Islet precursor cell (in vitro differentiated cells): ENCODE measurements around the gene ZNF30.
"Not testable (repeated sequence)": the region's sequence is repeated elsewhere in the genome, so short reads cannot be mapped to it uniquely, and the experiment has no call there.

ENCODE experiments used
- DNase-seq: peaks from one replicate; pipeline ENCODE4 v3.0.0-alpha.2; 2018

ZNF30 gene

GRCh38 chr19:34926685-34927375, at the start of gene ZNF30:
Gene ZNF30, plus strand, starts transcription at chr19:34926903. Its CDS starts 3,045 bp downstream, at chr19:34929948.
- DNase-seq = peak; percentile 96

DNA sequence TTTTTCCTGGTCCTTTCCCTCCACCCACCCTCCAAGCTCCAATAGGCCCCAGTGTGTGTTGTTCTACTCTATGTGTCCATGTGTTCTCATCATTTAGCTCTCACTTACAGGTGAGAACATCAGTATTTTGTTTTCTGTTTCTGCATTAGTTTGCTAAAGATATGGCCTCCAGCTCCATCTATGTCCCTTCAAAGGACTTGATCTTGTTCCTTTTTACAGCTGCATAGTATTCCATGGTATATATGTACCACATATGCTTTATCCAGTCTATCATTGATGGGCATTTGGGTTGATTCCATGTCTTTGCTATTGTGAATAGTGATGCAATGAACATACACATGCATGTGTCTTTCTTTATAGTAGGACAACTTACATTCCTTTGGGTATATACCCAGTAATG, 47.1 kb upstream of the ZNF30 start:
- DNase-seq = no peak

DNA sequence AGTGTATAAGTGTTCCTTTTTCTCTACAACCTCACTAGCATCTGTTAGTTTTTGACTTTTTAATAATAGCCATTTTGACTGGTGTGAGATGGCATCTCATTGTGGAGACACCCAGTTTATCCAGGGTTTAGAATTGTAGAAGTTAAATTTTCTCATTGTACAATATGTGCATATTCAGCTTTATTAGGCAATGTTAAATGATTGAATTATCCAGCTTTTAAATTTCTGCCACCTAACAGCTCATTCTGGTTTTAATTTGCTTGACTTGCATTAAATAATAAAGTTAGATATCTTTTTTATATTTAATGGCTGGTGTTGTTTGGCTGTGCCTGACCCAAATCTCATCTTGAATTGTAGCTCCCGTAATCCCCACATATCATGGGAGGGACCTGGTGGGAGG, 46.7 kb upstream of the ZNF30 start:
- no peak for DNase-seq

DNA sequence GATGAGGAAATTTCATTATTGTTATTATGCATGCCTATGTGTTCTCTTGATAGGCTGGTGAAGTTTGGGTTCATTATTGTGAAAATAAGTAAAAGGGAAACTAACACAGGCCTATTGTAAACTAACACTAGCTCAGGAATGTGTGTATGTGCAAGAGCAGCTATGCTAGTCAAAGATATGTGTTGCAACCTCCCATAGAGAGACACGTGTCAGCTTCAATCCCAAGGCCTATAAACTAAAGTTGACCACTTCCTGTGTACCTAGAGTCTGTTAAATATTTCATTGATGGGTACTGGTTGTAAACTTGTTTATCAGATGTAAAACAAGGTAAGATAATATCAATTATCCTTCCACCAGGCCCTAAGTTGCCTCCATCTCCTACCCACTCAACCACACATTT, 44.7 kb upstream of the ZNF30 start:
- DNase-seq = no peak

- no peak for DNase-seq
These were observed 38.6 kb upstream of the ZNF30 start for GRCh38 chr19:34888091-34888490.

DNA sequence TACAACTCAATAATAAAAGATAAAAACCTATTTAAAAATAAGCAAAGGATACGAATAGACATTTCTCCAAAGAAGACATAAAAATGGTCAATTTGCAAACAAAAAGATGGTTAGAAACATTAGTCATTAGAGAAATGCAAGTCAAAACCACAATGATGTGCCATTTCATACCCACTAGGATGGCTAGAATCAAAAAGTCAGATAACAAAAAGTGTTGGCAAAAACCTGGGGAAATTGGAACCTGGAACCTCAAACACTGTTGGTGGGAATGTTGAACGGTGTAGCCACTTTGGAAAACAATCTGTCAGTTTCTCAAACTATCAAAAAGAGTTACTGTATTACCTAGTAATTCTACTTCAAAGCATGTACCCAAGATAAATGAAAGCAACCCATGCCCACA, 26.5 kb upstream of the ZNF30 start:
- DNase-seq = no peak

DNA sequence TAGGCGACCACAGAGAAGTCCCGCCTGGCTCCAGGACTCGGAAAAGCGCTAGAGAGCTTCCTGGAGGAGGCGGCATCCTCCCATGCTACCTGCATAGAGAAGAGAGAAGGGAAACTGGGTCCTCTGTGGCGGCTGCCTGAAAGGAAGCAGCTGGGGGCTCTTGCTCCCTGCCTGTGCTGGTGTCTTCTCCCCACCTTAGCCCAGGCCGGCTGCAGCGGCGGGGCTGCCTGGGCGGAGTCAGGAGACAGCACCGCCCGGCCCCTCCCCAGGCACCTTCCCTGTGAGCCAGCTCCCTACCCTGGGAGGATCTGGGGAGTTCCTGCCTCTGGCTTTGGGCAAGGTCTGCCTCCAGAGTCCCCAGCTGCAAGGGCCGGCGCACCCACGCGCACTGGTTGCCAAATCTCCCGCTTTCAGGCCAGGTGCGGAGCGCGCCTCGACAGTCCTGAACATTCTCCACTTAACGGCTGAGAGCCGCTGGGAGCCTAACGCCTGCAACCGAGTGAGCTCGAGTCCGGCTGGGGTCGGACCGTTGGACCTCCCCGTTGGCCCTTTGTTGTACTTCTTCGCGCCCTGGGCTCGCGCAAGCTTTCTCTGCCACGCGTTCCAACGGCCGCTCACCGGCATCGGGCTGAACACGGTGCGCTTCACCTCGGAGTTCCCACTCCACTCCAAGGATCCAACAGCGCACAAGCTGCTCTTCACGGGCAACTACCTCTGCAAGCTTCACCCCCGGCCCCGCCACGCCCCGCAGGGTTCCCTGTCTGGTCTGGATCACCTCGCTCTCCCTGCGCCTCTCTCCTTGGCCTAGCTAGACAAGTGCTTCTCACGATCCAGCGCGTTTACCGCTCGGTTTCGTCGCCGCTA, 21.8 kb upstream of the ZNF30 start:
- DNase-seq = no peak

- no peak for DNase-seq
These were observed 15.9 kb upstream of the ZNF30 start for GRCh38 chr19:34910770-34911169.

DNA sequence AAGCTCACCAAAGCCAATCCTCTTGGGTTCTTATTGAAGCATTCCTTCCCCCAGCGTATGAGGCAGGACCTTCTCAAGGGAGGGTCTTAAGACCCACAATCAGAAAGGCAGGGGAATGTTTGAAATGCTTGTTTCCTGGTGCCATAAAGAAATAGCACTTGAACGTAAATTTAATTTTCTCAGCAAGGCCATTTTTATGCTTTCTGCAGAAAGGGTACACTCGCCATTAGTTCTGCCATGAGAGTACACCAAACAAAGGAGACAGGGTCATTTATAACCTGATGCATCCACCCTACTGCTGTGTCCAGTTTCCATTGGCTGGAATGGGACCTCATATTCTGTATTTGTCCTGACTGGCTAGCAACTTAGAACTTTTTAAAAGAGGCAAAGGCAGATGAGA, 9.6 kb upstream of the ZNF30 start:
- DNase-seq = not testable (repeated sequence)

DNA sequence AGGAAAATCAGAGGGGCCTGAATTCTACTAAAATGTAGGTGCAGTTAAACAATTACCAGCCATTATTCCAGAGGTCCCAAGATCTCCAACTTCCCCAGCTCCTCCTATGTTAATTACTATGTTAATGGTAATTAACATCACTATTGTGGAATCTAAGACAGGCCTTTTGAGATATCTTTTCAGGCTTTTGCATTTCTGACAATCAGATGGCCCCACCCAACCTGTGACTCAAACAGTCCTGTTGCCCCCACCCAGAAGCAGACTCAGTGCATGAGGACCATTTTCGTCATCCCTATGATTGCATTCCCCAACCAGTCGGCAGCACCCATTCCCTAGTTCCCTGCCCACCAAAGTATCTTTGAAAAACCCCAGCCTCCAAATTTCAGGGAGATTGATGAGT, 8.5 kb upstream of the ZNF30 start:
- DNase-seq = no peak

GRCh38 chr19:34920090-34920786, 6.5 kb upstream of the ZNF30 start:
- DNase-seq = not testable (repeated sequence)

DNA sequence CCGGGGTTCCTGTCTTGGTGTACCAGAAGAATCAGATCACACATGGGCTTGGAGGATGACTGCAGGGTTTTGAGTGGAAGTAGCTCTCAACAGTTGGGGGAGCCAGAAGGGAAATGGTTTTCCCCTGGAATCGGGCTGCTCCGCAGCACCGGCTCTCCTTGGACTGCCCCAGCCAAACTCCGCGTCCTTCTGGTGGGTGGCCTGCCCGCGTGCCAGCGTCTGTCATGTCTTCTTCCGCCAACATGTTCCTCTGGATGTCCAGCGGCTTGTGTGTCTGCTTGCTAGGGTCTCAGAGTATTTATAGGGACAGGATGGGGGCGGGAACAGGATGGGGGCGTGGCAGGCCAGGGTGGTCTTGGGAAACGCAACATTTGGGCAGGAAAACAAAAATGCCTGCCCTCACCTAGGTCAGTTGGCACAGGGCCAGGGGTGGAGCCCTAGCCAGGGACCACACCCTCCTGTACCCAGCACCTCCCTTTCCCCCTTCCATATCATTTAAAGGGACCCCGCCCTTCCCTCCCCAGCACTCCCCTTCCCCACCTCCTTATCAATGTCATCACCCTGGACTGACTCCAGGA, 1.3 kb upstream of the ZNF30 start:
- DNase-seq = no peak

GRCh38 chr19:34926361-34926684, 380 bp upstream of the ZNF30 start:
- DNase-seq = no peak

- DNase-seq = no peak
These were observed 5.8 kb downstream of the ZNF30 start for GRCh38 chr19:34932494-34932893.

- DNase-seq = no peak
These were observed 9.5 kb downstream of the ZNF30 start for GRCh38 chr19:34936184-34936583.

DNA sequence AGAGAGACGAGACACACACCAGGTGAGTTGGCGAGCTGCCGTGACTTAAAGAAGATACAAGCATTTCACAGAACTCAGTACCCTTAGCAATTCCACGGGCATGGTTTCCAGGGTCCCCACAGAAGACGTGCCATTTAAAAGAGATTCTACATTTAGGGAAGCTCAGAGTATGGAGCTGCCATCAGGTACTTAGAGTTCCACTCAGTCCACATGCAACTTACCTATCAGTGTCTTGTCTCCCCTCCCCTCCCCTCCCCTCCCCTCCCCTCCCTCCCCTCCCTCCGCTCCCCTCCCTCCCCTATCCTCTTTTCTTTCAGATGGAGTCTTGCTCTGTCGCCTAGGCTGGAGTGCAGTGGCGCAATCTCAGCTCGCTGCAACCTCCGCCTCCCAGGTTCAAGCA, 12.2 kb downstream of the ZNF30 start:
- no peak for DNase-seq

- no peak for DNase-seq
These were observed 17.3 kb downstream of the ZNF30 start for GRCh38 chr19:34943861-34944573.

- DNase-seq = no peak
These were observed 26.4 kb downstream of the ZNF30 start for GRCh38 chr19:34953092-34953491.

- DNase-seq = no peak
These were observed 31.4 kb downstream of the ZNF30 start for GRCh38 chr19:34957830-34958751.

- DNase-seq = no peak
These were observed 32.3 kb downstream of the ZNF30 start for GRCh38 chr19:34959021-34959420.

GRCh38 chr19:34960103-34960805, 33.6 kb downstream of the ZNF30 start:
- no peak for DNase-seq
